Parathyroid adenoma (tissue), 2 donors: Measurements from ENCODE around the gene MRPL2.
"Not testable (repeated sequence)": the region's sequence is repeated elsewhere in the genome, so short reads cannot be mapped to it uniquely, and the experiment has no call there.

Source experiments
- H2AFZ ChIP-seq: fragments of 300-600 bp; sonication (generic); one replicate; pipeline ENCODE4 v1.7.0; 2017; ENCODE audit warnings: antibody characterized with exemption, mild to moderate bottlenecking
- H3K27ac ChIP-seq: fragments of 300-600 bp; sonication (generic); one replicate; pipeline ENCODE4 v1.7.0; 2017
- H3K27me3 ChIP-seq: fragments of 300-600 bp; sonication (generic); one replicate; pipeline ENCODE4 v1.7.0; 2017; ENCODE audit warnings: low read length; ENCODE audit not compliant: control insufficient read depth, insufficient read depth
- H3K36me3 ChIP-seq: fragments of 300-600 bp; sonication (generic); one replicate; pipeline ENCODE4 v1.7.0; 2017; ENCODE audit warnings: low read length; ENCODE audit not compliant: control insufficient read depth, insufficient read depth
- H3K4me1 ChIP-seq: fragments of 300-600 bp; sonication (generic); one replicate; pipeline ENCODE4 v1.7.0; 2017; ENCODE audit warnings: control low read depth
- H3K4me2 ChIP-seq: fragments of 300-600 bp; sonication (generic); one replicate; pipeline ENCODE4 v1.7.0; 2017; ENCODE audit warnings: low read length
- H3K4me3 ChIP-seq: fragments of 300-600 bp; sonication (generic); one replicate; pipeline ENCODE4 v1.7.0; 2017; ENCODE audit warnings: low read depth, low read length
- H3K79me2 ChIP-seq: fragments of 300-600 bp; sonication (generic); one replicate; pipeline ENCODE4 v1.7.0; 2017; ENCODE audit warnings: control low read depth
- H3K9ac ChIP-seq: fragments of 300-600 bp; sonication (generic); one replicate; pipeline ENCODE4 v1.7.0; 2017; ENCODE audit warnings: mild to moderate bottlenecking
- H3K9me3 ChIP-seq: fragments of 300-600 bp; sonication (generic); one replicate; pipeline ENCODE4 v1.7.0; 2017; ENCODE audit warnings: low read length; ENCODE audit not compliant: control insufficient read depth
- TF ChIP-seq, protein P1 (sequence below): fragments of 300-600 bp; sonication (generic); IDR thresholded peaks from one replicate; pipeline ENCODE4 v1.7.0; 2017; ENCODE audit warnings: antibody characterized with exemption, mild to moderate bottlenecking
- donor health status: primary hyperparathyroidism.

MRPL2 gene

DNA sequence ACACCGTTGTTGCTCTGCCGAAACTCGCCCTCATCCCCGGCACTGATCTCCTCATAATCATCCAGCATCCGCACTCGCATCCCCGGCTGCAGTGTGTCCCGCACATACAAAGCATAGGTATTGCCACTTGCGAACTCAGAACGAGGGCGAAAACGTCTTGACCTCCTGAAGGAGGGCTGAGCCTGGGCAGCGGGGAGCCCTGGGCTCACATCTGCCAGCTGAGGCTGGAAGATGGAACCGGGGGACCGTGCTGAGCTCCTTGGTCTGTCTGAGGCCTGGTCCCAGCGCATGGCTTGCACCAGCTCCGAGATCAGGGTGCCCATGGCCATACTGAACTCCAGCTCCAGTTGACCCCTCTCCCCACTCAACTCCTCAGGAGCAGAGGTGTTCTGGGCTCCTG lies 8.3 kb downstream of the MRPL2 start:
- H3K79me2 ChIP-seq, result no peaks in the 10 kb centered on the region
- TF ChIP-seq, protein P1, sequence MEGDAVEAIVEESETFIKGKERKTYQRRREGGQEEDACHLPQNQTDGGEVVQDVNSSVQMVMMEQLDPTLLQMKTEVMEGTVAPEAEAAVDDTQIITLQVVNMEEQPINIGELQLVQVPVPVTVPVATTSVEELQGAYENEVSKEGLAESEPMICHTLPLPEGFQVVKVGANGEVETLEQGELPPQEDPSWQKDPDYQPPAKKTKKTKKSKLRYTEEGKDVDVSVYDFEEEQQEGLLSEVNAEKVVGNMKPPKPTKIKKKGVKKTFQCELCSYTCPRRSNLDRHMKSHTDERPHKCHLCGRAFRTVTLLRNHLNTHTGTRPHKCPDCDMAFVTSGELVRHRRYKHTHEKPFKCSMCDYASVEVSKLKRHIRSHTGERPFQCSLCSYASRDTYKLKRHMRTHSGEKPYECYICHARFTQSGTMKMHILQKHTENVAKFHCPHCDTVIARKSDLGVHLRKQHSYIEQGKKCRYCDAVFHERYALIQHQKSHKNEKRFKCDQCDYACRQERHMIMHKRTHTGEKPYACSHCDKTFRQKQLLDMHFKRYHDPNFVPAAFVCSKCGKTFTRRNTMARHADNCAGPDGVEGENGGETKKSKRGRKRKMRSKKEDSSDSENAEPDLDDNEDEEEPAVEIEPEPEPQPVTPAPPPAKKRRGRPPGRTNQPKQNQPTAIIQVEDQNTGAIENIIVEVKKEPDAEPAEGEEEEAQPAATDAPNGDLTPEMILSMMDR, result no peak
- H2AFZ ChIP-seq, result no peak overlapping the region
- H3K27ac ChIP-seq, result no peak overlapping the region
- H3K4me1 ChIP-seq, result peaks cover 24% of the 10 kb centered on the region
- no peak overlapping the region for H3K4me3 ChIP-seq
- H3K36me3 ChIP-seq, result no peaks in the 10 kb centered on the region
- no peak overlapping the region for H3K9ac ChIP-seq
- no peak overlapping the region for H3K4me2 ChIP-seq
- H3K27me3 ChIP-seq, result no peaks in the 10 kb centered on the region
- no peaks in the 10 kb centered on the region for H3K9me3 ChIP-seq

DNA sequence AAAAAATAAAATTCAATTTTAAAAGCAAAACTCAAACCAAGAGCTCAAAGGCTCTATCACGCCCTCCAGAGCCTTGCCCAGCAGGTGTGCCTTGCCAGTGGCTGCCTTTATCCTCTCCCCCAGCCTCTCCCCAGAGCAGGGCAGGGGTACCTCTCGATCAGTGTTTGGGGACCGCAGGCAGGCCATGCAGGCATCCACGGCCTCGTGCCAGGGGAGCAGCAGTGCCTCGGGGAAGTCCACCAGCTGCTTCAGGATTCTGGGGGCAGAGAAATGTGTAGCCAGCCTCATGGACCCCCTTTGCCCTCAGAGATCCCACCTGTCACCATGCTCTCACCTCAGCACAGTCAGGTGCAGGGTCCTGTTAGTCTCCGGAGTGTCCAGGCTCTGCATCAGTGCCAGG lies 11.2 kb downstream of the MRPL2 start:
- Histone ChIP-seq H3K4me2 (no peak overlapping the region), H3K27me3 (no peaks in the 10 kb centered on the region), H3K79me2 (no peaks in the 10 kb centered on the region), H2AFZ (no peak overlapping the region), H3K36me3 (no peaks in the 10 kb centered on the region), H3K4me3 (no peak overlapping the region), H3K4me1 (peaks cover 3% of the 10 kb centered on the region), H3K27ac (no peak overlapping the region), H3K9me3 (no peaks in the 10 kb centered on the region), H3K9ac (no peak overlapping the region)
- TF ChIP-seq, protein P1, result no peak

DNA sequence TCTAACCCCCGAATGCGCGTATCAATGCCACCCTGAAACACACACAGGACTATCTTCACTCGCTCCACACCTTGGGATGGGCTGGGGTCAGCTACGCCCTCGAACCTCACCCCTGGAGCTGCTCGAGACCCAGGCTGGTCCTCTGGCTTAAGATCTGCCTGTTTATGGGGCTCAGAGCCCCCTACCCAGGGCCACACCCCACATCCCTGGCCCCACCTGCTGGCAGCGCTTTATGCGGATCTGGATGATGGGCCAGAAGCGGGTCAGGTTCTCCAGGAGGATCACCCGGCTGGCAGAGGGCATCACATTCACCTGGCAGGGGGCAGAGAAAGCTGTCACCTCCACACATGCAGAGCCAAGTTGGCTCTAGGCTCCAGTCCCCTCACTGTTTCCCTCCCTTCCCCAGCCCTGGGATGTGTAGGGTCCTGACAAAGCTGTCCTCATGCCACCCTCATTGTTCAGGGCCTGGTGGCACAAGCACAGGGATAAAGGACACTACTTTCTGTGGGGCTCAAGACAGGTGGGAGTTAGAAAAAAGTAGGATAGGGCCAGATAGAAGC lies 13.8 kb downstream of the MRPL2 start:
- H3K36me3 ChIP-seq, result no peaks in the 10 kb centered on the region
- H3K4me3 ChIP-seq, result no peak overlapping the region
- no peaks in the 10 kb centered on the region for H3K4me1 ChIP-seq
- H3K27me3 ChIP-seq, result no peaks in the 10 kb centered on the region
- no peak overlapping the region for H2AFZ ChIP-seq
- H3K9me3 ChIP-seq, result no peaks in the 10 kb centered on the region
- no peak overlapping the region for H3K27ac ChIP-seq
- H3K9ac ChIP-seq, result no peak overlapping the region
- H3K4me2 ChIP-seq, result no peak overlapping the region
- TF ChIP-seq, protein P1, result no peak
- no peaks in the 10 kb centered on the region for H3K79me2 ChIP-seq

DNA sequence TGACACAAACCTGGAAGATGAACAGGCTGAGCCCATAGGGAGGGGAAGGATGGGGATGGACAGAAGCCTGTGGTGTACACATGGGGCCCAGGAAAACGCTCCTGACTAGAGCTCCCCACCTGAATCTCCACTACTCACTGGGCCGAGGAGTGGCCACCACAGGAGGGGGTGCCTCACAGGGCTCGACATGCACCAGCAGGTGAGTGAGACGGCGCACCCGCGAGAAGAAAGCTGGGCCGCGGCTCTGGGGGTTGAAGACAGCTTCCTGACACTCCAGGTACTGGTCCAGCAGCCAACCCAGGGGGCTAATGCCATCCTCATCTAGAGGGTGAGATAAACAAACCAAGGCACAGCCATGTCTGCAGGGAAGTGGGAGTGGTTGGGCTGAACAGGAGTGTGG lies 15.9 kb downstream of the MRPL2 start:
- H3K27me3 ChIP-seq, result no peaks in the 10 kb centered on the region
- H3K4me3 ChIP-seq, result no peak overlapping the region
- no peaks in the 10 kb centered on the region for H3K4me1 ChIP-seq
- H2AFZ ChIP-seq, result no peak overlapping the region
- no peak overlapping the region for H3K4me2 ChIP-seq
- no peaks in the 10 kb centered on the region for H3K79me2 ChIP-seq
- TF ChIP-seq, protein P1, result no peak
- no peak overlapping the region for H3K27ac ChIP-seq
- no peaks in the 10 kb centered on the region for H3K9me3 ChIP-seq
- no peaks in the 10 kb centered on the region for H3K36me3 ChIP-seq
- no peak overlapping the region for H3K9ac ChIP-seq

DNA sequence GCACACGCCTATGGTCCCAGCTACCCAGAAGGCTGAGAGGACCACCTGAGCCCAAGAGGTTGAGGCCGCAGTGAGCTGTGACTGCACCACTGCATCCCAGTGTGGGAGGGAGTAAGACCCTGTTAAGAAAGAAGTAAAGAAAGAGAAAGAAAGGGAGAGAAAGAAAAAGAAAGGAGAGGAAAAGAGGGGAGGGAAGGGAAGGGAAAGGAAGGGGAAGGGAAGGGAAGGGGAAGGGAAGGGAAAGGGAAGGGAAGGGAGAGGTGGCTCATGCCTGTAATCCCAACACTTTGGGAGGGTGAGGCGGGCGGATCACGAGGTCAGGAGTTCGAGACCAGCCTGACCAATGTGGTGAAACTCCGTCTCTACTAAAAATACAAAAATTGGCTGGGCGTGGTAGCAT lies 17.8 kb downstream of the MRPL2 start:
- not testable (repeated sequence) for H2AFZ ChIP-seq, H3K9me3 ChIP-seq, H3K27me3 ChIP-seq, H3K9ac ChIP-seq, H3K4me2 ChIP-seq, H3K36me3 ChIP-seq, H3K27ac ChIP-seq, H3K4me1 ChIP-seq, H3K79me2 ChIP-seq, H3K4me3 ChIP-seq
